GM19023 (cell line): Measurements from ENCODE around the gene UBN1.

Experiments used
- ATAC-seq: cut with Tn5 transposase; IDR thresholded peaks from one replicate; pipeline ENCODE4 v1.9.1; 2021; ENCODE audit warnings: mild to moderate bottlenecking, moderate library complexity; ENCODE audit not compliant: unreplicated experiment

UBN1 gene

DNA sequence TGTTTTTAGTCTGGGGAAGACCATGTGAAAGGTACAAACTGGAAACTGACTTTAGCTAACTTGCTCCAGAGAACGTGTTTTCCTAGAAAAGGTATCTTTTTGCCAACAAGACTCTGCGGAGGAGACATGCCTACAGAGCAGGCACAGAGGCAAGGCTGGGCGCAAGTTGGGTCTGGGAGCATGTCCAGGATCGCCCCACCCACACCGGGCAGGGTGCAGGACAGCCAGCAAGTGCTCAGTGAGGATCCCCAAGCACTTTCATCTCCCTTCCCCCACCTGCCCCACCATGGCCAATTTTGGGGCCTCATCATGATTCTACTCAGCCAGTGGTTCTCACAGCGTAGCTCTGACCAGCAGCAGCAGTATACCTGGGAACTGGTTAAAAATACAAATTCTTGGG is 26.6 kb upstream of the UBN1 start:
- ATAC-seq: no peak

DNA sequence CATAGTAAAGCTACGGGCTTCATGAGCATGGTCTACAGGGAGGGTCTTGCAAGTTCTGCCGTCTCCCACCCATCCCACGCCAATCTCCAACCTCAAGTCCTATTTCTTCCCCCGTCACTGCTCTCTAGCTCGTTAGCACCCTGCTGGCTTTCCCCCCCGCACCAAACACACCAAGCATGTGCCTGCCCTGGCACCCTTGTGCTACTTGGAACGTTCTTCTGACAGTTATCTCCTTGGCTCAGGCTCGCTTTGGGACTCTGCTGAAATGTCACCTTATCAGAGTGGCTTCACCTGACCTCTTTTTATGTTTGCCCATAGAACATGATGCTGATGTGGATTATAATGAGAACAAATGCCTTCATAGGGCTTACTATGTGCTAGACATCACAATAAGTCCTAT is 22.1 kb upstream of the UBN1 start:
- no peak for ATAC-seq

DNA sequence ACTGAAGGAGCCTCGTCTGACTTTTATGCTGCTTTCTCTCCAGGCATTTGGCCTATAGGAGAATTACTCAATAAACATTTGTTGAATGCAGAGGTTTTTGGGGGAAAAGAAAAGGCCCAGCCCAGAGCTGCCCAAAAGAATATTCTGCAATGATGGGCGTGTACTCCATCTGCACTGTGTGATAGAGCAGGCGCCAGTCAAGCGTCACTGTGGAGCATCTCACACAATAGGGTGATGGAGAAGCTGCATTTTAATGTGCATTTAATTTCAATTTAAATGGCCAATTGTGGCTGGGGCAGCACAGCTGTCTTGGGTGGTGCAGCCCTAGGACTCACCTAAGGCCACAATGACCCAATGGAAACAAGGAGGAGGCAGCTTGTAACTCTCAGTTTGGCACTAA is 20.8 kb upstream of the UBN1 start:
- ATAC-seq: no peak

DNA sequence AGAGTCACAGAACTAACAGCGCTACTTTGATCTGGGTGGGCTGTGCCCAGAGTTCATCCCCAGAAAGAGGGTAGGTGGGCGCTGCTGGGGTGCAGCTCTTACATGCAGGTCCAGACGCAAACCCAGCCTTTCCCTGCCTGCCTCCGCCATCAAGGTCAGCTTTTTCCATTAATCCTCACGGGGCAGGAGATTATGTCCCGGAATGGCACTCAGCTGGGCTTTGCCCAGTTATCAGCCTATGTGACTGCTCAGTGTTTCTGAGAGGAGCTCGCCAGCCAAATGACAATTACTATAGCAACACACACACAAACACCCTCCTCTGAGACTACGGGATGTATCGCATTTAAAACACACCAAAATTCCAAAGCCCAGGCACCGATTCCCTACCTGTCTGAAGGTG is 20.3 kb upstream of the UBN1 start:
- no peak for ATAC-seq

DNA sequence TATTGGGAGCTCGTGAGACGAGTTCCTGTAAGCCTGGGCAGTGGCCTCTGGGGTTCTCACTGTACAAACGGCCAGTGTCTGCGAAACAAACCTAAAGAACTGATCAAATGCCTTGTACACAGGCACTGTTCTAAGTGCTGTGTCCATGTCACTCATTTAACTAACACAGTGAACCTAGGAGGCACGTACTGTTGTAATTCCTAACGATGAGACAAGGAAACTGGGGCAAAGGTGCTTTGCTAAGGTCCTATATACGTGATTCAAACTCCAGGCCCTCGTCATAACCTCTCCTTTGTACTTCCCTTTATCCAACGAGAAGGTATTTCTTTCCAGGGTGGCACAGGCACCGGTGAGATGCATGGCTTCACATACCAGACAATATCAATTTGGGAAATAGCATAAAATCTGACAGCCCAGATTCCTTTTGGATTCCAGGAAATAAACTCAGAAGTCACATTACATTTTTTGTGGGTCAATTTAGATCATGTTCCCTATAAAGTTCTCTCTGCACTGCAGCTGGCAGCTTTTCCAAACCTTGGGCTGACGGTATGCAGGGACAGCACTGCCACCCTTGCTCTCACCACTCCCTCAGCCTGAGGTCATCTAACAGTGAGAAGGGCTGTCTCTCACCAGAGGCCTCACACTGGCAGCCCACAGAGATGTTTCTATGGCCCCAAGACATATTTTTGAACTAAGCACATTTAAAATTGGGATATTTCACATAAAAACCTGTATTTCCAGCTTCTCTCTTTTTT is 18.5 kb upstream of the UBN1 start:
- ATAC-seq: no peak

DNA sequence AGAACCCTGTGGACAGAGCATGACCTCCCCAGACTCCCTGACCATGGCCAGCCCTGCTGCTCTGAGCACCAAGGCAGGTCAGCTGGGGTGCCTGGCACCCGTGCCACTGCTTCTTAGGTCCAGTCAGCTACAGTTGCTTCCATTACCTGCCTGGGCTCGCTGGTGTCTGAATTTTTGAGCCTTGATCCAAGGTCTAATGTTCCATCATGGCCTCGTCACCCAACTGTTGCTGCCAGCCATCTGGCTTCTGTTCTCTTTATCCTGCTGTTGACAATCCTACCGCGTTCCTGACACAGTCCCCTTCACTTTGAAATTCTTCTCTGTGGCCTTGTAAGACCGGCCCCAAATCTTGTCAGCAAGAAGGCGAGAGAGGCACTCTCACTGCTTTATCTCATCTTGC is 16.9 kb upstream of the UBN1 start:
- ATAC-seq: no peak

DNA sequence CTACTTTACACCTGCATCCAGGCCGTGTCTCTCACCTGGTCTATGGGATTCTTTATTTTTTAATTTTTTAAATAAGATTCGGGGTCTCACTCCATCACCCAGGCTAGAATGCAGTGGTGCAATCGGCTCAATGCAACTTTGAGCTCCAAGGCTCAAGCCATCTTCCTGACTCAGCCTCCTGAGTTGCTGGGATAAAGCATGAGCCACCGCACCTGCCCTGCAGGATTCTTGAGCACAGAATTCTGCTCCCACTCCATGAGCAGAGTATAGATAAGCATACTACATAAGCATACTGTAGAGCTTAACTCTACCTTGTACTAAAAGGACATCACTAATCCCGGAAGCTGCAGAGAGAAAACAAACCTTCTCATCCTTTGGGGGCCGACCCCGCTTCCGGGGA is 15.7 kb upstream of the UBN1 start:
- no peak for ATAC-seq

DNA sequence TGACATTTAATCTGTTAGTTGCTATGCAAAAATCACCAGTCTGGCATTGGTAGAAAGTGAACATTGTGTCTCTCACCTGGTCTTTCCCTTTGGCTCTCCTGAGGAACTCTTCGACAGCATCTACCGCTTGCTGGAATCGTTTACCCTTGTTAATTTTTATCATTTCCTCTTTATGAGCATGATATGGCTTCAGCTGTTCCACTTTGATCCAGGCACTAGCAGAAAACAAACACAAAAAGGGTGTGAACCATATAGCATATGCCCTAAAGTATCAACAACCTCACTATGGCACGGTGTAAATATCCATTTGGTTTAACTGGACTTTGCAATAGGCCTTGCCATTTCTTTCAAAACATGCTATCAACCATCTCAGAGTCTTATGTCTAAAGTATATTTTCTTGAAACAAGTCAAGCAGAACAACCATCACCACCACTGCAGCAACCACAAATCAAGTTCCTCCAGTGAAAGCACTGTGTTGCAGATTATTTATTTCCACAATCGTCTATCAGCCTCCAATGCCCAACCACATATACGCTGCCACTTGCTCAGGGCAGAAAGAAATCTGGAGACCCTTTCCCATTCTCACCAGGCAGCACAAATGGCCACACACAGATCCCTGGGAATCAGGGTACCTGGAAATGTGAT is 14.5 kb upstream of the UBN1 start:
- no peak for ATAC-seq

DNA sequence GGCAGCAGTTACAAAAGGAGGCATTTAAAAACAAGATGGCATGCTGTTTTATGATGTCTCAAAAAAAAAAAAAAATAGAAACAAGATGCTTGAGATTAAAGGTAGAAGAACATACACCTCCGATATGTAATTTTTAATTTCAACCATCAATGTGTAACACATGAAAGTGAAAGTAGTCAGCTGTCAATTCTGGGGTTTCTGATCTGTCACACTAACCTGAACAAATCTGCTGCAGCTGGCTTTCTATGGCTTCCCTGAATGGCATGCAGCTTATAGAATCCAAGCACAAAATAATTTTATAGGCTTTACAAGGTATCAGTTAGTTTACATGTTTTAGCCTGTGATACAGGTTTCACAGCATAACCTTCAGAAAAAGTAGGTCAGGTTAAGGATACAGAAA is 13.7 kb upstream of the UBN1 start:
- ATAC-seq: no peak

DNA sequence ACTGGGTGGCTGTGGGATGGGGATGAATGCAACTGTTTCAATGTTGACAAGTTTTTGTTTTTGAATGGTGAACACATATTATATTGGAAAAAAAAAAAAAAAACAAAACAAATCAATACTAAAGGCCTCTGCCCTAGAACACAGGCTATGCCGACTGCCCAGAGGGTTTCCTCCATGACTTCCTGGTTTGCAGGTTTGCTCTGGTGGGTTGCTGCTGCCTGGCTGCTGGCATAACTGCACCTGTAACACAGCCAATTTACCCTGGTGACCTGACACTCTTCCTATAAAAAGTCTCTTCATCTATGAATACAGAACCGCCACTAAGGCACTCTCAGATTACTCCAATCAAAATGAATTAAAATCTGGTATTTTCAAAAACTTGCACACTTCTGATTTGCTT is 10.6 kb upstream of the UBN1 start:
- ATAC-seq: no peak

DNA sequence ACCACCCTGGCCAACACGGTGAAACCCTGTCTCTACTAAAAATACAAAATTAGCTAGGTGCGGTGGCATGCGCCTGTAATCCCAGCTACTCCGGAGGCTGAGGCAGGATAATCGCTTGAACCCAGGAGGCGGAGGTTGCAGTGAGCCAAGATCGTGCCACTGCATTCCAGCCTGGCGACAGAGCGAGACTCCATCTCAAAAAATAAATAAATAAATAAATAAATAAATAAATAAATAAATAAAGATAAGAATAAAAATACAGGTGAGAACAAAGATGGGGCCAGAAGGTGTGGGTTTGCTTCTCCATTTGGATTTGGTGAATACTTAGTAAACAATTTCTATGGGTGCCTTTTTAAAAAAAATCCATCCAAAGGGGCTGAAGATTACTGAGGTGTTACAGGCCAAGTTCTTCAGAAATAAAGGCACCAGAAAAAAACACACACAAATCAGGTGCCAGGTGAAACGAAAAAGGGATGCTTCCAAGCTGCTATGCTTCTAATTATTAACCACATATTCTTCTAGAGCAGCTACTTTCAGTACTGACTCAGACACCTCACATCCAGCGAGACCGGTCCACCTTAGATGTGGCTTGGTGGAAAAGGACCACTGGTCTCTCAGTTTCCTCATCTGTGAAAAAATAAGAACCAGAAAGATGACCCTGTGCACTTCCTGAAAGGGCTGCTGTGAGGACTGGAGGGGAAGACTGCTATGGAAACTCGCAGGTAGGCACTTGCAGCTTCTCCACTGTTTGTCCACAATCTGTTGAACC is 9.4 kb upstream of the UBN1 start:
- no peak for ATAC-seq

DNA sequence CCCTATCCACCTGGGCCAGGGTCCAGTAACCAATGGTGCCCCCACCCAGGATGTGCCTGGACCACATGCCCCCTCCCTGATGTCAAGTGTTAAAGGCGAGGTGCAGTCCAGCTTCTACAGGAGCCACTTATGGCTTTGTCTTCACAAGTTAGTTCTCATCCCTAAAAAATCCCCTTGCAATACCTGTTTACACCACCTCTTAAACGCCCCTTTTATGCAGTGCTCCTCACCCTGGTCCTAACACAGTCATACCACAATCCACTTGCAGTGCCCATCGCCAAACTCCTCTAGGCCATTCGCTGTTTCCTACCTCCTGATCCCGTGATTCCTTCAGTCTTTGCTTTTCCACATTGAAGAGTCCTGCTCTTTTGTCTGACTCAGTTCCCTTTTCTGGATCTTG is 7.3 kb upstream of the UBN1 start:
- ATAC-seq: no peak

DNA sequence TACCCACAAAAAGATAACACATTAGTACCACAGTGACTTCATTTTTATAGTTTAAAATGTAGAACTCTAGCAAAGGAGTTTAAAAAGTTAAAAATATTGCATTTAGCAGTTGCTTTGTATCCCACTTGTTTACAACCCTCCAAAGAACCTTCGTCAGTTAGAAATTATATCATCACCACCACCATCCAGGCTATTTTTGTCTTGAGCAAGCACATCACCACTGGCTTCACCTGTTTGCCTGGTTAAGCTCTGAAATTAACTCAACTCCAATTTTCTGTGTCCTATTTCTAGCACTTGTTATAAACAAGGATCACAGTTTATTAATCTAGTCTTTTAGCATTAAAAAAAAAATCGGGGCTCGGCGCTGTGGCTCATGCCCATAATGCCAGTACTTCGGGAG is 6.3 kb upstream of the UBN1 start:
- ATAC-seq: no peak

DNA sequence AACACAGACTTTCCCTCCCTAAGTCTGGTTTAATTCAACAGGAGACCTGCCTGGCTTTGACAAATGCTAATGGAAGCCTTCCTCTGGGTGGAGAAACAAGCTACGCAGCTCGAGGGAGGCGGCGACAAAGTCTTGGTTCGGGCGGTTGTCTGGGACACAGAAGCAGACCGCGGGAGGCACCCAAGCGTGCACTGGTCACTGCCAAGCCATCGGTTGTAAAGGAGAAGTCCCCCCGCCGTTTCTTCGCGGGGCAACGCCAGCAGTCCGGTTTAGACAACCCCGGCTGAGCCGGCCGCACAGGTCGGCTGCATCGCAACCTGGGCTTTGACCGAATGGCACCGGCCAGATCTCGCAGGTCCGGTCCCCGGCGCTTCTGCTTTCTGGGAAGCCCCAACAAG is 779 bp upstream of the UBN1 start:
- ATAC-seq: peak; percentile 11

DNA sequence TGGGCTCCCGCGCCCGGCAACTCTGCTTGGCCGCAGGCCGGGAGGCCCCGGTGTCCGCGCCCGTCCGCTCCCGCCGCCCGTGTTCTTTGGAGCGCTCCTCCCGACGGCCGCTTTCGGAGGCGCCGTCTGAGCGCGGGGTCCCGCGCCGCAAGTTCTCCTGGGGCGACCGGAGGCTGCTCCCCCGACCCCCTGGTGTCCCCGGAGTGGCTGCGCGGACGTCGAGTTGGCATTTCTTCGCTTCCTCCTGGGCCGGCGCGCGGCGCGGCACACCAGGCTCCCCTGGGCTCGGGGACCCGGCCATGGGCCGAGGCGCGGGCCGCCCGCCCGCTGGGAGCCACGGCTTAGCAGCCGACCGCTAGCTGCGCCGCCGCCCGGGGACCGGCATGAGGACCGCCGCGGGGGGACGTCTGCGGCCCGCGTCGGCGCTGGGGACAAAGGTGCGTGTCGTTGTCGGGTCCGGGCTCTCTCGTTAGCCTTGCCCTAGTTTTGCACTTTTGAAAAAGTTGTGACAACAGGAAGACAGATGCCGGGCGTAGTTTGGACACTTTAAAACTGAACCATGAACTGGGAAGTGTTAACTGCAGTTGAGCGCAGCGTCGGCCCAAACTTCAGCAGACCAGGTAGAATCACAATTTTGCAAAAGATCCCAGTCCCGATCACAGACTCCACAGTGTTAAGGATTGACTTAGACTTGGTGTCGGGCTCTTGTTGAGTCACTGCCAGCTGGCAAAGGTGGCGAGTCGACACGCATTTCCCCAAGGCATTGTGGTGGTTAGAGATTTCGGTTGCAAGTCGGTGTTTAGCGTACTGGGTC is 700 bp downstream of the UBN1 start:
- peak; percentile 27 for ATAC-seq

DNA sequence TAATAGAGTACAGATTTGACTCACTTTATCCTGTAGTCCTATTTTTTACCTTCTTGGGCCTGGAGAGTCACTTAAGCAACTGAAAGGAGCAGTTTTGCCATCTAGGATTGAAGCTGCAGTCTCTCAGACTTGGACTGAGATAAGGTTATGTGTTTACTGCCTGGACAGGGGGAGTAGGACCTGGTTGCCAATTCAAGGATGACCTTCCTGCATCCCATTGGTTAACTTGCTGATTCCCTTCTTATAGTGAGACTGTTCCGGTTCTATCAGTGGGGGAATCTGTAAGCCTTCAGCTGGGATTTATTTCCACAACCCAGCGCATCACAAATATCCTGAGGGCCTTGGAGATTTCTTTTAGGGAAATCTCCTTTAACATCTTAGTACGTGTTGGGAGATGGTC is 2.9 kb downstream of the UBN1 start:
- no peak for ATAC-seq

DNA sequence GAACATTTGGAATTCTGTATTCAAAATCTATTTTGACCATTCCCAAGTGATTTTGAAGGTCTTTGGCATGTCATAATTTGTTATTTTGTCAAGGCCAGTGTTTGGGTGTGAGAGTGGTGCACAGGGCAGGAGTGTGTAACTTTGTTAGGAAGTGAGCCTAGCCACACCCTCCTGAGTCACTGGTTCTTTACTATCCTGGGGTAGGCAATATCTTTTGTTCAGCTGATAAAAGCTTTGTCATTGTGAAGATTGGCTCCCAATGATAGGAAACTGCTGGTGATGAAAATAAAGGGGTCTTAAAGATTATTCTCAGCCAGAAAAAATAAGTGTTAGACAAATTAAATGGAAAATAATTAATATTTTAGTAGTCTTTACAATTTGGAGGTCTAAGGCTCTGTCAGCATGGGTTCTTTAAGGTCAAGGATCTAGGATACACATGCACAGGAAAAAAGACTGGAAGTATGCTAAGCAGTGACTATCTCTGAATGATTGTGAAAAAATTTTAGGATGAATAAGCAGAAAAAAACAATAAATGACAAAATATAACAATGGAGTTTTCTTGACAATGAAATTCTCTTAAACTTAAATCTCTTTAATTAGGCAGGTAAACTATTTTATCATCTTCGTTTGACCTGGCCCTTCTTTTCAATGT is 5.1 kb downstream of the UBN1 start:
- no peak for ATAC-seq

DNA sequence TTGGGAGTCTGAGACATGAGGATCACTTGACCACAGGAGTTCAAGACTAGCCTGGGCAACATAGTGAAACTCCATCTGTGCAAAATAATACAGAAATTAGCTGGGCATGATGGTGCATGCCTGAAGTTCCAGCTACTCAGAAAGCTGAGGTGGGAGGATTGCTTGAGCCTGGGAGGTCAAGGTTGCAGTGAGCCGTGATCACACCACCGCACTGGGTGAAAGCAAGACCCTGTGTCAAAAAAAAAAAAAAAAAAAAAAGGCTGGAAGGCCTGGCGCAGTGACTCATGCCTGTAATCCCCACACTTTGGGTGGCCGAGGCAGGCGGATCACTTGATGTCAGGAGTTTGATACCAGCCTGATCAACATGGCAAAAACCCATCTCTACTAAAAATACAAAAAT is 8.1 kb downstream of the UBN1 start:
- no peak for ATAC-seq

DNA sequence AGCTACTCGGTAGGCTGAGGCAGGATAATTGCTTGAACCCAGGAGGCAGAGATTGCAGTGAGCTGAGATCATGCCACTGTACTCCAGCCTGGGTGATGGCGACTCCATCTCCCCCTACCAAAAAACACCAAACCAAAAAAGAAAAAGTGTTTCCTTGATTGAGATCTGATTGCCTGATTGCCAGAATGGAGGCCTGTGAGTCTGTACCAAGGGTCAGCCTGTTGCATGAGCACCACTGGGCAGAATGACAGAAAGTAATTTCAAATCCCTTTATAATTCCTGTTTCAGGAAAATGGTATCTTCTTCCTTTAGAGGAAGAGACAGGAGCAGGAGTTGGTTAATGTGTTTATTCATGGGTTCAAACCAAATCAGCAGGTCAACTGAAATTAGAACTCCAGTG is 8.5 kb downstream of the UBN1 start:
- no peak for ATAC-seq

DNA sequence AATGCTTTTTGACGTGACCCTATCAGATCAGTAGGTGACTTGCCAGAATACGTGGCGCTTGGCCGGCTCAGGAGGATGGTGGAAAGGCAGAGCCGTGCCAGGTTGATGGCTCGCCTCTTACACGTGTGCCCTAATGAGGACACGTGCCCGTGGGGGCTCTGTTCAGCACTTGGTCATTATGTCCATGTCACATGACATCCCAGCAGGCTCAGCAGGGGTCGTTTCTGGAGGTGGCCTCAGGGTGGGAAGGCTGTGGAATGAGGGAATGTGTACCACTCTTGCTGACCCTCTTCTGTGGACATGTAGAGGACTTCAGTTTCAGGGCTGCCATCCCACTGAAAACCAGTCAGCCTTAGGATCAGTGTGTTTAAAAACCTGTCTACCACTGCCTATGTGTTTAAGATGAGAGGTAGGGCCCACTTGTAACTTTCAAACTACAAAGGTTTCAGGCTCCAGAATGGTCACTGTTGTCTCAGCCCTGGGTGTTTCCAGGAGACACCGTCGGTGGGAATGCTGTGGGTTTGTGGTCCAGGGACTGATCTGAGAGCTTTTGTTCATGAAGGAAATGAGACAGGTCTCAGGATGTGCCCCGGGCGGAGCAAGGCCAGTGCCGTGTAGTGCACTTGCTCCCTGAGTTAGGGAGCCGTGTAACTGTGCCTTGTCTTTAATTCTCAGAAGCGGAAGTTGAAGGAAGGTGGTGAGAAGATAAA is 12.1 kb downstream of the UBN1 start:
- no peak for ATAC-seq
